HCT116 (cell line): ENCODE results near the gene SPINT2.

Experiments
- CEBPB ChIP-seq: IDR thresholded peaks from 2 replicates; pipeline ENCODE4 v1.6.1; 2012; ENCODE audit warnings: low read depth
- CTCF ChIP-seq, 3 experiments: fragments of 200-600 bp in 1 of 3; sonication (generic) in 1 of 3; IDR thresholded peaks in 2 of 3; conservative IDR thresholded peaks in 1 of 3; 2 replicates each; pipeline ENCODE4 v1.5.1; 2012 to 2017; ENCODE audit warnings: low read depth in 2 of 3, low read length in 2 of 3, antibody characterized with exemption in 1 of 3, borderline replicate concordance in 1 of 3, control low read depth in 1 of 3, mild to moderate bottlenecking in 1 of 3, mixed read lengths in 1 of 3, mixed run types in 1 of 3, moderate library complexity in 1 of 3; ENCODE audit not compliant: insufficient read depth in 1 of 3
- EZH2 ChIP-seq: fragments of 200-600 bp; sonication (generic); IDR thresholded peaks from 2 replicates; pipeline ENCODE4 v1.6.1; 2017; ENCODE audit warnings: antibody characterized with exemption, mixed run types
- RAD21 ChIP-seq: IDR thresholded peaks from 2 replicates; pipeline ENCODE4 v1.6.1; 2012; ENCODE audit warnings: low read depth, mild to moderate bottlenecking
- SIN3A ChIP-seq: IDR thresholded peaks from 2 replicates; pipeline ENCODE4 v1.6.1; 2012; ENCODE audit warnings: low read depth
- TCF7L2 ChIP-seq: IDR thresholded peaks from 2 replicates; pipeline ENCODE4 v1.7.0; 2011; ENCODE audit warnings: borderline replicate concordance, inconsistent platforms; ENCODE audit not compliant: insufficient read depth, insufficient read length; ENCODE audit errors: extremely low read depth

- TF ChIP-seq SIN3A: no peak
- no peak for TF ChIP-seq RAD21
- no peak for TF ChIP-seq CEBPB
- no peak for TF ChIP-seq EZH2
- TF ChIP-seq CTCF (IDR thresholded peaks at IDR 0.05 in 2 of 3, conservative IDR thresholded peaks at IDR 0.05 in 1 of 3; ENCODE audit: borderline replicate concordance in 1 of 3, insufficient read depth in 1 of 3, low read depth in 2 of 3, low read length in 2 of 3): no peak
- TF ChIP-seq TCF7L2: no peak
Measured at GRCh38 chr19:38267761-38268483, 3.5 kb downstream of the SPINT2 start.
